HCT116 (cell line): ENCODE data around the gene FKBP1A.

Experiments used
- CTCF ChIP-seq, 3 experiments: fragments of 200-600 bp in 1 of 3; sonication (generic) in 1 of 3; IDR thresholded peaks in 2 of 3; conservative IDR thresholded peaks in 1 of 3; 2 replicates each; pipeline ENCODE4 v1.5.1; 2012 to 2017; ENCODE audit warnings: low read depth in 2 of 3, low read length in 2 of 3, antibody characterized with exemption in 1 of 3, borderline replicate concordance in 1 of 3, control low read depth in 1 of 3, mild to moderate bottlenecking in 1 of 3, mixed read lengths in 1 of 3, mixed run types in 1 of 3, moderate library complexity in 1 of 3; ENCODE audit not compliant: insufficient read depth in 1 of 3
- EGR1 ChIP-seq: IDR thresholded peaks from 2 replicates; pipeline ENCODE4 v1.6.1; 2012; ENCODE audit warnings: low read depth
- ELF1 ChIP-seq: IDR thresholded peaks from 2 replicates; pipeline ENCODE4 v1.6.1; 2012; ENCODE audit warnings: low read depth, borderline replicate concordance
- EZH2 ChIP-seq: fragments of 200-600 bp; sonication (generic); IDR thresholded peaks from 2 replicates; pipeline ENCODE4 v1.6.1; 2017; ENCODE audit warnings: antibody characterized with exemption, mixed run types
- EZH2phosphoT487 ChIP-seq: fragments of 200-600 bp; IDR thresholded peaks from 2 replicates; pipeline ENCODE4 v1.6.1; 2018; ENCODE audit warnings: antibody characterized with exemption, borderline replicate concordance
- POLR2AphosphoS5 ChIP-seq: IDR thresholded peaks from 2 replicates; pipeline ENCODE4 v1.6.1; 2011; ENCODE audit warnings: mild to moderate bottlenecking, low read depth, low read length, moderate library complexity
- REST ChIP-seq: IDR thresholded peaks from 2 replicates; pipeline ENCODE4 v1.6.1; 2012; ENCODE audit warnings: low read depth
- TCF7L2 ChIP-seq: IDR thresholded peaks from 2 replicates; pipeline ENCODE4 v1.7.0; 2011; ENCODE audit warnings: borderline replicate concordance, inconsistent platforms; ENCODE audit not compliant: insufficient read depth, insufficient read length; ENCODE audit errors: extremely low read depth
- ZNF274 ChIP-seq: fragments of 200-500 bp; sonication (Bioruptor generic); IDR thresholded peaks from 2 replicates; pipeline ENCODE4 v1.6.1; 2014; ENCODE audit warnings: mild to moderate bottlenecking, low read depth, low read length, inconsistent platforms
- TF ChIP-seq, protein P1 (sequence below): IDR thresholded peaks from 2 replicates; pipeline ENCODE4 v1.6.1; 2012

DNA sequence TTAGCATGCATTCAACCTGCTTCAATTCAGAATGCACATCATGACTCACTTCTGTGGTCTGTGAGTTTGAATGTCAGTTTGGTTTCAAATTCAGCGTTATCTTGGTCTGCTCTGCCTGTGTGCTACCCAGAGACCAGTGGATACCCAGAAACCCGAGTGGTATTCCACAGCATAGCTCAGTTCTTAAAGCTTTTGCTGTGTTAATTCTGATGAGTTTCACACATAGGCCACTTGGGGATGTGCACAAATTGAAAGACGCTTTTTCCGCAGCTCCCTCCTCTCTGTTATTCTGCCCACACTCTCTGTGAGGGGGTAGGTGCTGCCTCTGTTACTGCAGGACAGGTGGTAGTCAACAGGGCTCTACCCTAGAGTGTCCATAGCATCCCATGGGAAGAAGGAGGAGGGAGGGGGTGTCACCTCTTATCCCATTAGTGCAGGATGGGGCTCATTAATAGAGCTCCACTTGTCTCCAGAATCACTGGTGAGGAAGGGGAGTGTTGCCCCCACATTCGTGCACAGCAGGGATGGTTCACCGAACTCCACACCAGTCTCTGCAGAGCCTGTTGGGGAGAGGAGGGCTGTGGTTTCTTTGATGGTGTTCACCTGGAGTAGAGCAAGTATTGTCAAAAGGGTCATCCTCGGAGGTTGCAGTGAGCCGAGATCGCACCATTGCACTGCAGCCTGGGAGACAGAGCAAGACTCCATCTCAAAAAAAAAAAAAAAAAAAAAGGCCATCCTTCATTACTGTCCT, 34.8 kb downstream of the FKBP1A start:
- TF ChIP-seq EGR1 (no peak), REST (no peak), CTCF (IDR thresholded peaks at IDR 0.05 in 2 of 3, conservative IDR thresholded peaks at IDR 0.05 in 1 of 3; ENCODE audit: borderline replicate concordance in 1 of 3, insufficient read depth in 1 of 3, low read depth in 2 of 3, low read length in 2 of 3) (no peak), EZH2 (no peak), TCF7L2 (no peak), ZNF274 (no peak), POLR2AphosphoS5 (no peak), EZH2phosphoT487 (no peak), ELF1 (no peak)
- TF ChIP-seq, protein P1, sequence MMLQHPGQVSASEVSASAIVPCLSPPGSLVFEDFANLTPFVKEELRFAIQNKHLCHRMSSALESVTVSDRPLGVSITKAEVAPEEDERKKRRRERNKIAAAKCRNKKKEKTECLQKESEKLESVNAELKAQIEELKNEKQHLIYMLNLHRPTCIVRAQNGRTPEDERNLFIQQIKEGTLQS = no peak
